HG02938 (cell line): ENCODE results near the gene TRIM9.

Experiments
- ATAC-seq: cut with Tn5 transposase; IDR thresholded peaks from one replicate; pipeline ENCODE4 v1.9.1; 2021; ENCODE audit warnings: mild to moderate bottlenecking, moderate library complexity; ENCODE audit not compliant: unreplicated experiment

The TRIM9 gene

GRCh38 chr14:51093371-51094281 lies 1.3 kb downstream of the TRIM9 start:
- ATAC-seq, result no peak

- ATAC-seq, result no peak
These were observed 1.9 kb downstream of the TRIM9 start for GRCh38 chr14:51092965-51093364.

- no peak for ATAC-seq
These were observed 5.6 kb downstream of the TRIM9 start for GRCh38 chr14:51089278-51089677.

GRCh38 chr14:51087031-51087441 lies 7.9 kb downstream of the TRIM9 start:
- no peak for ATAC-seq

GRCh38 chr14:51086044-51086443 lies 8.9 kb downstream of the TRIM9 start:
- ATAC-seq, result no peak

- ATAC-seq, result no peak
These were observed 9.9 kb downstream of the TRIM9 start for GRCh38 chr14:51084962-51085361.

- no peak for ATAC-seq
These were observed 10.4 kb downstream of the TRIM9 start for GRCh38 chr14:51084507-51084906.

- no peak for ATAC-seq
These were observed 12.6 kb downstream of the TRIM9 start for GRCh38 chr14:51082349-51082748.

GRCh38 chr14:51081712-51082111 lies 13.2 kb downstream of the TRIM9 start:
- no peak for ATAC-seq

GRCh38 chr14:51081209-51081608 lies 13.7 kb downstream of the TRIM9 start:
- ATAC-seq, result no peak

- ATAC-seq, result no peak
These were observed 14.3 kb downstream of the TRIM9 start for GRCh38 chr14:51080645-51081044.

- no peak for ATAC-seq
These were observed 15.4 kb downstream of the TRIM9 start for GRCh38 chr14:51079489-51079888.

- ATAC-seq, result no peak
These were observed 15.8 kb downstream of the TRIM9 start for GRCh38 chr14:51079085-51079484.

GRCh38 chr14:51074701-51075385 lies 20.1 kb downstream of the TRIM9 start:
- no peak for ATAC-seq

- no peak for ATAC-seq
These were observed 21.2 kb downstream of the TRIM9 start for GRCh38 chr14:51073731-51074130.

- no peak for ATAC-seq
These were observed 21.9 kb downstream of the TRIM9 start for GRCh38 chr14:51072976-51073375.

- no peak for ATAC-seq
These were observed 23.0 kb downstream of the TRIM9 start for GRCh38 chr14:51071857-51072256.

GRCh38 chr14:51070726-51071125 lies 24.2 kb downstream of the TRIM9 start:
- no peak for ATAC-seq

GRCh38 chr14:51069055-51069454 lies 25.9 kb downstream of the TRIM9 start:
- no peak for ATAC-seq

- no peak for ATAC-seq
These were observed 26.6 kb downstream of the TRIM9 start for GRCh38 chr14:51068268-51068667.

GRCh38 chr14:51067295-51067694 lies 27.6 kb downstream of the TRIM9 start:
- no peak for ATAC-seq

GRCh38 chr14:51066576-51066975 lies 28.3 kb downstream of the TRIM9 start:
- no peak for ATAC-seq
